ENCODE measurements around the gene PKHD1. TPM values are rescaled to one million over a fixed set of nuclear protein-coding genes. Genes with fewer than 3 reads are reported as not detected.

Gene PKHD1
- total and polyA plus RNA-seq, 2 of the 8 experiments (the other 6 are each of a cell fraction or from before 2014, with no cell fraction given) = 0.06 to 0.09 TPM

GRCh38 chr6:51608932-51609331, 478.5 kb downstream of the PKHD1 start:
- no peak overlapping the region for H2BK15ac ChIP-seq (ENCODE audit: low read length)
- H3K36me3 ChIP-seq (ENCODE audit: control insufficient read depth in 2 of 4, insufficient read depth in 4 of 4, low read length in 3 of 4) = no peaks in the 10 kb centered on the region
- CTCF ChIA-PET (ENCODE audit: partially characterized antibody) = interaction anchor here (1.2 to 2.1 kb wide), 3 partner anchors 9 to 258 kb away, joined by 3 to 18 read pairs (median 11); no protein-coding TSS in a partner anchor
- no peak overlapping the region for H2AFZ ChIP-seq (ENCODE audit: low read length)
- no peak overlapping the region for H3K9ac ChIP-seq (replicated peaks in 1 of 4; ENCODE audit: extremely low read depth in 1 of 4, low read depth in 3 of 4, low read length in 3 of 4)
- no peak overlapping the region for H4K8ac ChIP-seq (ENCODE audit: extremely low read depth, insufficient read depth, low read length)
- no peaks in the 10 kb centered on the region for H3K27me3 ChIP-seq (replicated peaks in 1 of 4; ENCODE audit: control insufficient read depth in 3 of 4, extremely low read depth in 1 of 4, insufficient read depth in 3 of 4, low read length in 3 of 4)
- H2BK20ac ChIP-seq (ENCODE audit: low read length) = no peak overlapping the region
- no peaks in the 10 kb centered on the region for H3K4me1 ChIP-seq (replicated peaks in 1 of 4; ENCODE audit: control insufficient read depth in 3 of 4, insufficient read depth in 4 of 4, low read length in 3 of 4)
- no peaks in the 10 kb centered on the region for H3K79me2 ChIP-seq (ENCODE audit: control insufficient read depth in 1 of 2, insufficient read depth in 2 of 2, low read length in 2 of 2)
- no peak overlapping the region for H3K4me2 ChIP-seq (ENCODE audit: insufficient read depth in 1 of 2, low read depth in 2 of 2, low read length in 2 of 2)
- H3K18ac ChIP-seq (ENCODE audit: extremely low read depth, low read length) = no peak overlapping the region
- H2AK5ac ChIP-seq (ENCODE audit: low read depth, low read length) = no peak overlapping the region
- no peak for DNase-seq (ENCODE audit: low read depth in 1 of 2, low spot score in 2 of 2)
- no peak overlapping the region for H3K23ac ChIP-seq (ENCODE audit: insufficient read length)
- no peak overlapping the region for H4K5ac ChIP-seq (ENCODE audit: insufficient read length, low read depth, low read length)
- H3K4ac ChIP-seq (replicated peaks; ENCODE audit: insufficient read length, low read depth, low read length) = no peak overlapping the region
- H2BK5ac ChIP-seq (ENCODE audit: low read depth, low read length) = no peak overlapping the region
- no peaks in the 10 kb centered on the region for H4K20me1 ChIP-seq (replicated peaks in 1 of 2; ENCODE audit: control insufficient read depth in 1 of 2, insufficient read depth in 2 of 2, low read length in 2 of 2)
- H3K9me3 ChIP-seq (ENCODE audit: insufficient read depth in 2 of 2, low read depth in 1 of 2, low read length in 1 of 2) = no peaks in the 10 kb centered on the region
- no peak for FAIRE-seq
- H3K27ac ChIP-seq (ENCODE audit: low read depth, low read length) = no peak overlapping the region
- H4K91ac ChIP-seq (replicated peaks; ENCODE audit: insufficient read length, low read length) = no peak overlapping the region
- 100% methylated on average over 4 of the region's 4 CpGs; no CpG with 5 or more reads in 1 of the 2 experiments for WGBS, 2 experiments (ENCODE audit: extremely low coverage in 1 of 2, insufficient coverage in 1 of 2, insufficient read length in 1 of 2, insufficient replicate concordance in 2 of 2, low coverage in 1 of 2, low lambda C conversion rate in 2 of 2, missing lambda C conversion rate in 1 of 2)
- no peaks in the 10 kb centered on the region for H3K23me2 ChIP-seq (ENCODE audit: low read depth, low read length)
- H3K4me3 ChIP-seq (ENCODE audit: extremely low read depth in 1 of 4, insufficient read depth in 2 of 4, low read depth in 3 of 4, low read length in 4 of 4) = no peak overlapping the region
- no peak overlapping the region for H2BK120ac ChIP-seq (replicated peaks; ENCODE audit: low read depth, low read length)
- H3K14ac ChIP-seq (ENCODE audit: insufficient read length) = no peak overlapping the region
- no peak overlapping the region for H2BK12ac ChIP-seq (ENCODE audit: low read depth, low read length)
- POLR2A ChIA-PET (ENCODE audit: partially characterized antibody) = no interaction called here
- no peak overlapping the region for H3K56ac ChIP-seq (replicated peaks; ENCODE audit: insufficient read length, low read depth, low read length)
- no peak for TF ChIP-seq MAFK (IDR thresholded peaks at IDR 0.05; ENCODE audit: low read depth, low read length)
- no peaks in the 10 kb centered on the region for H3K79me1 ChIP-seq (ENCODE audit: low read depth, low read length)

All from H1 (cell line).